Middle frontal gyrus (tissue), 1 donor: ENCODE measurements around the gene IGIP.
"Not testable (repeated sequence)": the region's sequence is repeated elsewhere in the genome, so short reads cannot be mapped to it uniquely, and the experiment has no call there.

Experiments
- DNase-seq: peaks from one replicate; pipeline ENCODE4 v3.0.0-alpha.2; 2015; ENCODE audit warnings: low spot score; ENCODE audit errors: extremely low spot score

The IGIP gene

DNA sequence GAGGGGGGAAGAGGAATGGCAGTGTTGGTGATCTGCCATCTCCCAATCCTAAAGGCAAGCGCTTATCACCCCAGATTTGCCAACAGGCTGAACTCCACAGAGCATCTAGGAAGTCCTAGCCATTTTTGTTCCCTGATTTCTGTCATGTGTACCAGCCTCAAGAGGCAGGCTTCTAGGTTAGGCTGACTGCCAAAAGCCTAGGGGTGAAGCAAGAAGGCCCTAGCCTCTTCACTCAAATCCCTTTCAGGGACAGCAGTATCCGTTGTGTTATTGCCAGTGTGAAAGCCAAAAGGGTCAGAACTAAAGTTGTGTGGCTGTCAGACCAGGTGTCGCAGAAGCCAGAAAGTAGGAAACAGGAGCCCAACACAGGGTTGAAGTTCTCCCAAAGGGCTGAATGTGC is 14.7 kb downstream of the IGIP start:
- no peak for DNase-seq

DNA sequence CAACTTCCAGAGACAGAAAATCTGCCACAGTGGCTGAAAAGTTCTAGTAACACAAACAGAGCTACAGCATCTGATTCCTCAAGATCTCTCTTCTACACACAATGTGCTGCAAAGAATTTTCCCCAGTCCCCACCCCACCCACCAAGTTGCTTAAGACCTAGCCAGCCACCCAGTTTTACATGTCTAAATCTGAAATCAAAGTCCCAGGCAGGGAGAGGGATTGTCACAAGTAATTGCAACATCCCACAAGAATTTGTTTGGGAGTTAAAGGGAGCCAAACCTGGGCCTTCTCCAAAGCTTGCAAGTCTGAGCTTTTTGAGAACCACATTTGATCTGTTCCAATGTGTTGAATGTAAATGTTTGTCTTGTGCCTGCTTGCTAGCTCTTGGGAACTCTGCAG is 15.5 kb downstream of the IGIP start:
- no peak for DNase-seq

- no peak for DNase-seq
Measured at GRCh38 chr5:140142246-140142645, 16.5 kb downstream of the IGIP start.

DNA sequence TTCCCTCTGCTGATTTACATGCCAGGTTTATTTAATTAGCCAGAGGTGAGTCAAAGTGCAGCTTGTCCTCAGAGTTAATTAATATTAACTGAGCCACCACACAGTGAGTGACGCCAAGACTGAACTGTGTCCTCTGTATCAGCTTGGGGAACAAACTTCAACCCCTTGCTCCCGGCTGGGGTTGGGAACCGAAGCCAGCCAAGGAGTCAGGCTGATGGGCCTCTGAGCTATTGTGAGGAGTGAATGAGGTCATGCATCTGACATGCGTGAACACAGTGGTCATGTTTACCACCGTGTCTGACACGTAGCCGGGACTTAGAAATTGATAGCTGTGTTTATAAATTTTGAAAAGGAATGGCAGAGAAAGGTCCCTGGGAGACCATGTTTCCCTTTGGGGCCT is 17.1 kb downstream of the IGIP start:
- no peak for DNase-seq

DNA sequence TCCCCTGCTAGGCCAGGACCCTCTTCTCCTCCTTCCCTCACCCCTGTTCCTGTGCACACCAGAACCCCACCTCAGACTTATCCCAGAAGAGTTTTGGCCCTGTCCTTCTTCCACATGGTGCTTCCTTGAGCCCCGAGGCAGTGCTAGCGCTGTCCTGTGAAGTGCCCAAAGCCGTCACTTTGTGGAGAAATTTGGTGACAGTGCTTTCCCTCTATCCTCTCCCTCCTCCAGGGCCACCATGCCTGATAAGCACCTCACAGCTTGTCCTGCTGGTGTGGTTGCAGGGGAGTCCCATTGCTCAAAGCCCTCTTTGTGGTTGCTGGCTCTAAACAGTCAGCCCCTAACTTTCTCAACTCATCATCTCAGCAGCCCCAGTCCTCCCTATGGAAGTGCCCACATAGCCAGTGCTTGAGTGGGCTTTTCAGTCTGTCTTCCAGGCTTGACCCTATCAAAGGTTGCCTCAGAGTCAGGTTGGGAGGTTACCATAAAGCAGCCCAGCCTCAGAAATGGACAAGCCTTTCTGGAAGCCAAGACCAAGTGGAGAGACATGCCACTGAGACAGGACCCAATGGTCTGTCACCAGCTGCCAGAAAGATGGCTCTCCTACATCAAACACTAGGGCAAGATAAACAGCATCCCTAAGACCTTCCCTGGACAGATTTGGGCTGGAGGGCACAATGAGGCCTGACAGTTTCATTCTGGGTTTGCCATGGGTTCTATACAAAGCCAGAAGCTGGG is 18.0 kb downstream of the IGIP start:
- no peak for DNase-seq

GRCh38 chr5:140145256-140145655 is 19.5 kb downstream of the IGIP start:
- no peak for DNase-seq

GRCh38 chr5:140145818-140146522 is 20.2 kb downstream of the IGIP start:
- DNase-seq: peak; percentile 39

DNA sequence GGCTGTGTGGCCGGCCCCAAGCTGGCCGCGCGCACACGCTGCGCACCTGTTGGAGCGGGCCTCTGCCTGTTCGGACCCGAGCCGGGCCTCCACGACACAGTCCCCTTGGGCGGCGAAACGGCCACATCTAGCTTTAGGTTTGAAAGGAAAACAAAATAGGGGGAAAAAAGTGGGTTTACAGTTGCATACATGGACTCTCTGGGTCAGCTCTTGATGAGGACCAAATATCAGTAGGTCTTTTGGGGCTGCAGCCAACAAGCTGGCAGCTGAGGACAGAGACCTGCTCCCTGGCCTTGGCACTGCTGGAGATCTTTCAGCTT is 20.7 kb downstream of the IGIP start:
- DNase-seq: no peak

DNA sequence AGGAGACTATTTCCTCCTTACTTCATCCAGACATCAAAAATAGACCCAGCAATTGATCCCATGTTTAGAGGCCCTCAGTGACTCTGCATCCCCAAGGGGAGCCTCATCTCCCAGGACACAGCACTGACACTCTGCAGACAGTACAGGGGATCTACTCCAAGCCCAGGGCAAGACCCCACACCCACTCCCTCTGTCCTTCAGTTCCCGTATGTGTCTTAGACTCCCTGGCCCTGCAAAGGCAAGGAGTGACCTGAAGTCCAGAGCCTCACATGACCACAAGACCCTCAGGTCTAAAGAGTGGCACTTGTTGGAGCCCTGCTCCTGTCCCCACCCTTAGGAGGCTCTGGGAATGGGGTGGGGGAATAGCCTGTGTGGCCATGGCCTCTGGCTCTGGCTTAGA is 21.7 kb downstream of the IGIP start:
- DNase-seq: no peak

GRCh38 chr5:140148508-140148907 is 22.8 kb downstream of the IGIP start:
- DNase-seq: no peak

GRCh38 chr5:140150201-140150600 is 24.5 kb downstream of the IGIP start:
- no peak for DNase-seq

- DNase-seq: no peak
Measured at GRCh38 chr5:140151144-140152021, 25.6 kb downstream of the IGIP start.

GRCh38 chr5:140152022-140152999 is 26.6 kb downstream of the IGIP start:
- no peak for DNase-seq

DNA sequence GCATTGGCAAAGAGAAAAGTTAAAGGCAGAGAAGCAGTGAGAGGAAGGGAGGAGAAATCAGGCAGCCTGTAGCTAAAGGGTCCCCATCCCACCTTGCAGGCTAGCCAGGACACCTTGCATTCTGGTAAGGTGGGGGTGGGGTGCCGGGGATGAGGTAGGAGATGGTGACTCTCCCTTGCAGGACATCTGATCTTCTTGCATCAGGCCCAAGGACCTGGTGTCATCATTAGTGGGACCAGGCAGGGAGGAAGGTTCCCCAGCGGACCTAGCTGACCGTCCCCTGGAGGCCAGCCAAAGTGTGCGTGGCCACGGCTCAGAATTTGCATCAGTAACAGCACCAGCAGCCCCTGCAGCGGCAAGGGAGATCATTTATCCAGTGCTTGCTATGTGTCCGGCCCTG is 27.5 kb downstream of the IGIP start:
- DNase-seq: no peak

DNA sequence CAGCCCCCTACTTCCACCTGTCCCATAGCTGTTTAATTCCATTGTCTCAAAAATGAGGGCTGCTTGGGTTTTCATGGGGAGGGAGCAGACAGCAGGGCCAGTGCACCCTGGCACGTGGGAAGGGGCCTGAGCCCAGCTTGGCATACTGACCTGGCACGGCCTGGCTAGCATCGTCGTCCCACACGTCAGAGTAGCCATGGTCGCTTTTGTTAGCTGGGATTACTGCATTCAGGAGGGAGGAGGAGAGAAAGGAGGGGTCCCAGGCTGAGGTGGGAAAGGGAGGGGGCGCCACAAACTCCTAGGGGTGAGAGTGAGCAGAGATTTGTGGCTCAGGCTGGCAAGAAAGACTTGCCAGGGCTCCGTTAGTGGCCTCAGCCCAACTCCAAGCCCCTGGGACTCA is 28.2 kb downstream of the IGIP start:
- no peak for DNase-seq

- not testable (repeated sequence) for DNase-seq
Measured at GRCh38 chr5:140154710-140155381, 29.1 kb downstream of the IGIP start.

DNA sequence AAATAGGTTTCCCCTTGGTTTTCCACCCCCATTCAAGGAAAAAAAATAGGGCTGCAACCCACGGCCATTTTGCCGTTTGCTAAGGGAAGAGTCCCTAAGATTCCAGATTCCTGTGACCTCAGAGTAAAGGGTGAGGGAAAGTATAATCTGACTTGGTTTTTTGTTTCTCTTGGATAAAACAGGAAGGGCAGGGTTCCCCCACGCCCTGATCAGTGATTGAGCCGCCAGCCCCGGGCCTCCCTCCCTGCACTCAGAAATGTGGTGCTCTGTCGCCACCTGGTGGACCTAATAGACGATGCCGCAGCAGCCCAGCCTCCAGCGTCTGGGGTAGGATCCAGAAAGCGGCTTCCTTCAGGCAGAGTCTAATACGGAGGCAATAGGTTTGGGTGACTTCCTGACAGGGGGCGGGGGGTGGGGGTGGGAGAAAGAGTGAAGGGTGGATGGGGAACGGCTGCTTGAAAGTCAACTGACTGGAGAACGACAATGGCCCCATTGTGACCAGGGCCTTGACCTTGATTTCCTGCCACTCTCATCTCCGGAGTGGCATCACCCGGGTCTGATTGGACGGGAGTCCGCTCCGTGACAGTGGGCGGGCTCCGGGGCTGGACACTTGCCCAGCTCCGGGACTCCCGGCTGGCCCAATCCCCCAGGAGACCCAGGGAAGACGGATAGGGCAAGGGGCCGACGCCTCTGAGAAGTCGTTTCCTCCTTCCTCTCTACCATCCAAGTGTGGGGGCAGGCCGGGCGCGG is 31.5 kb downstream of the IGIP start:
- peak; percentile 79 for DNase-seq

- DNase-seq: no peak
Measured at GRCh38 chr5:140159014-140159927, 33.5 kb downstream of the IGIP start.

DNA sequence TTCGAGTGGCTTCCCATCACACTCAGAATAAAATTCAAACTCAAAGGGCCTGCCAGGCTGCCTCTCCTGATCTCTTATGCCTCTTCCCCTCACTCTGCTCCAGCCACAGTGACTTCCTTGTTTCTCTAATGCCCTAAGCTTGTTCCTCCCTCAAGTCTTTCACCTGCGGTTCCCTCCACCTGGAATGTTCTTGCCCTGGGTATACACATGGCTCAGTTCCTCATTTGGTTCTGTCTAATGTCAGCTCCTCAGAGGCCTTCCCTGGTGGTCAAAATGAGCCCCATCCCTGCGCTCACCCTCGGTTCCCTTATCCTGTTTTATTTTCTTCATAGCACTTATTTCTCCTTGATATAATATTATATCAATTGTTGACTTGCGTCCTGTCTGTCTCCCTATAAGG is 36.5 kb downstream of the IGIP start:
- no peak for DNase-seq
